GM13976 (cell line): ENCODE measurements around the gene FAM89B.

ENCODE experiments used
- DNase-seq: peaks from one replicate; pipeline ENCODE4 v3.0.0; 2012; ENCODE audit warnings: low spot score
- CTCF ChIP-seq: IDR thresholded peaks from 2 replicates; pipeline ENCODE4 v1.5.1; 2012; ENCODE audit warnings: borderline replicate concordance, mild to moderate bottlenecking; ENCODE audit not compliant: insufficient read depth; ENCODE audit errors: extremely low read depth, missing control alignments, control extremely low read depth
- in situ Hi-C: fragments of 300-500 bp; cut with MboI; formaldehyde crosslinking; loops from one replicate; pipeline ENCODE4 v1.12.0; 2022; ENCODE audit warnings: low sequenced_read_pairs, mixed read lengths, inconsistent platforms; ENCODE audit not compliant: unreplicated experiment

FAM89B gene

GRCh38 chr11:65585396-65586246 is 13.3 kb downstream of the FAM89B start:
- TF ChIP-seq CTCF = no peak
- in situ Hi-C loops = no loop called here
- no peak for DNase-seq

GRCh38 chr11:65586247-65586630 is 13.9 kb downstream of the FAM89B start:
- in situ Hi-C loops = no loop called here
- no peak for DNase-seq
- no peak for TF ChIP-seq CTCF

DNA sequence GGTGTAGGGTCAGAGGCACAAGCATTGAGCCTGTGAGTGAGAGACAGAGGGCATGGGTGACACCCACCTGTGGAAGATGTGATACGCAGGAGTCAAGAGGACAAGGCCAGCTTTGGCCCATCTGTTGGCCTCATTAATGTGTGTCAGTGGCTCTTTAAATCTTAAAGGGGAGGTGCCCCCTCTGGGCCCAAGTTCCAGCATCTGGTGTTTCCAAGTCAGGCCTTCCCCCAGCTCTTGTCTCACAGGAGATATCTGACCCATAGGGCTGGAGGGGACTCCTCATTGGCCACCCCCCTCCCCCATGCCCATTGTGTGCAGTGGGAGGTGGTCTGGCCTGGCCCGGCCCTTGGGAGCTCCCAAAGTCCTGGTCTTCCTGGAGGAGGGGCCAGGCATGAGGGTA is 14.3 kb downstream of the FAM89B start:
- DNase-seq = no peak
- no peak for TF ChIP-seq CTCF
- in situ Hi-C loops = no loop called here

- in situ Hi-C loops = no loop called here
- DNase-seq = peak; percentile 94
- peak; percentile 81 for TF ChIP-seq CTCF
These were observed 16.1 kb downstream of the FAM89B start for GRCh38 chr11:65588199-65589054.

DNA sequence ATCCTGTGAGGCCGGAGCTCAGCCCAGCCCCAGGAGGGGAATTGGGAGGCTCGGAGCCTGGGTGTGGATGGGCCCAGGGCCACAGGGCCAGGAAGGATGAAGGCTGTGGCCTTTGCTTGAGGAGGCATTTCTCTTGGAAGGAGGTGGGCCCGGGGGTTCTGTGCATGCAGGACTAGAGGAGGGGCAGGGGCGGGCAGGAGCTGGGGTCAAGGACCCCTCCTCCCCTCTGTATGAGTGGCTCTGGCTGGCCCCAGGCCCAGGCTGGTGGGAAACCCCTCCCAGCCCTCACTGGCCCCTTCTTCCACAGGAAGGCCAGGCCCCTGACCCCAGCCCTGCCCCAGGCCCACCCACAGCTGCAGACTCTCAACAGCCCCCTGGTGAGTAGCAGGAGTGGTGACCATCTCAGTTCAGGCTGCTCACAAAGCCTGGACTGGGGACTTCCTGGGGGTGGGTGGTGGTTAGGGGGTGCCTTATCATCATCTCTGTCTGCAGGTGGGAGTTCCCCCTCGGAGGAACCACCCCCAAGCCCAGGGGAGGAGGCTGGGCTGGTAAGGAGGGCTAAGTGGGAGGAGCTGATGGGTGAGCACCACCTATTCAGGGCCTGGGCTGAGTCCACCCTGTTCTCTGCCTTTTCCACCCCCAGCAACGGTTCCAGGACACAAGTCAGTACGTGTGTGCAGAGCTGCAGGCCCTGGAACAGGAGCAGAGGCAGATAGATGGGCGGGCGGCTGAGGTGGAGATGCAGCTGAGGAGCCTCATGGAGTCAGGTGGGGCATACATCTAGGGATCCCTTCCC is 17.3 kb downstream of the FAM89B start:
- in situ Hi-C loops = no loop called here
- DNase-seq = peak; percentile 85
- no peak for TF ChIP-seq CTCF

DNA sequence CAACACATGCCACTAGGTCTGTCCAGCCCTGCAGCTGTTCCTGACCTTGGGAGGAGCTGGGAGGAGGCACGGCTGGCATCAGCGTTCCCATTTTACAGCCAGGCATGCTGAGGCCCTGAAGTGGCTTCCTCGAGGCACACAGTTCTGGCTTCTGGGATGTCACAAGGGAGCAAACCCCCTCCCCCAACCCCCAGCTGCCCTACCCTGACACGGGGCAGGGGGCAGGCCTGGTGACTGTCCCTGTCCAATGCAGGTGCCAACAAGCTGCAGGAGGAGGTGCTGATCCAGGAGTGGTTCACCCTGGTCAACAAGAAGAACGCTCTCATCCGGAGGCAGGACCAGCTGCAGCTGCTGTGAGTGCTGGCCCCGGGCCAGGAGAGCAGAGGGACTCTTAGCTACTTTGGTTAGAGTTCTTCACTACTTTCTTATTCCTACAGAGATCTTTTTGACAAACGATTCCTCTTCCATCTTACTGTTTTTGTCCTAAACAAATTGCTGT is 18.0 kb downstream of the FAM89B start:
- in situ Hi-C loops = no loop called here
- TF ChIP-seq CTCF = no peak
- no peak for DNase-seq
